SK-N-SH (cell line): ENCODE results near the gene CRIP3. TPM values are rescaled to one million over a fixed set of nuclear protein-coding genes. Genes with fewer than 3 reads are reported as not detected.

Experiments used
- CTCF ChIA-PET: fragments of 300-600, 350-600 bp; formaldehyde crosslinking; extraction: SDS; loops from one replicate; lab custom pipeline; 2021; lab: Yijun Ruan, JAX
- POLR2A ChIA-PET: fragments of 350-600 bp; sonication (Branson Sonifier 250); formaldehyde crosslinking; extraction: SDS; loops from one replicate; lab custom pipeline; 2020; ENCODE audit warnings: antibody characterized with exemption, inconsistent platforms; lab: Yijun Ruan, JAX
- DNase-seq: peaks from one replicate; pipeline ENCODE4 v3.0.0; 2012
- H2AFZ ChIP-seq: fragments of 200-600 bp; sonication (generic); 2 replicates; pipeline ENCODE4 v1.8.1; 2016; ENCODE audit warnings: antibody characterized with exemption, mild to moderate bottlenecking, low read depth
- H3F3A ChIP-seq: fragments of 200-600 bp; sonication (generic); replicated peaks from 2 replicates; pipeline ENCODE3; 2016; ENCODE audit warnings: antibody characterized with exemption, mild to moderate bottlenecking; ENCODE audit not compliant: insufficient read depth
- H3K27ac ChIP-seq, 2 experiments: fragments of 200-500 bp in 1 of 2; fragments of 200-600 bp in 1 of 2; sonication (Bioruptor generic) in 1 of 2; sonication (generic), shearing (Covaris generic) in 1 of 2; 2 replicates each; pipeline versions ENCODE4 v1.5.1 to v1.6.1; 2014 to 2016; ENCODE audit warnings: low read depth in 2 of 2, inconsistent platforms in 1 of 2, low read length in 1 of 2, mild to moderate bottlenecking in 1 of 2, mixed read lengths in 1 of 2
- H3K27me3 ChIP-seq: fragments of 200-600 bp; sonication (generic), shearing (Covaris generic); 2 replicates; pipeline ENCODE4 v1.6.1; 2016; ENCODE audit warnings: mixed run types; ENCODE audit not compliant: insufficient read depth
- H3K36me3 ChIP-seq, 2 experiments: fragments of 200-500 bp in 1 of 2; fragments of 200-600 bp in 1 of 2; sonication (Bioruptor generic) in 1 of 2; sonication (generic) in 1 of 2; replicated peaks in 1 of 2; 2 replicates each; pipeline versions ENCODE3 to v1.5.1; 2014 to 2016; ENCODE audit warnings: low read length in 1 of 2, mild to moderate bottlenecking in 1 of 2; ENCODE audit not compliant: insufficient read depth in 2 of 2, control insufficient read depth in 1 of 2
- H3K4me1 ChIP-seq, 2 experiments: fragments of 200-500 bp in 1 of 2; fragments of 200-600 bp in 1 of 2; sonication (Bioruptor generic) in 1 of 2; sonication (generic), shearing (Covaris generic) in 1 of 2; 2 replicates each; pipeline versions ENCODE4 v1.5.1 to v1.6.1; 2014 to 2016; ENCODE audit warnings: low read depth in 1 of 2, low read length in 1 of 2, mixed run types in 1 of 2; ENCODE audit not compliant: insufficient read depth in 2 of 2, control insufficient read depth in 1 of 2
- H3K4me2 ChIP-seq: fragments of 200-600 bp; sonication (generic), shearing (Covaris generic); 2 replicates; pipeline ENCODE4 v1.6.1; 2017; ENCODE audit warnings: mixed run types
- H3K4me3 ChIP-seq, 2 experiments: fragments of 200-500 bp in 1 of 2; fragments of 200-600 bp in 1 of 2; sonication (Bioruptor generic) in 1 of 2; sonication (generic), shearing (Covaris generic) in 1 of 2; 2 replicates each; pipeline versions ENCODE4 v1.5.1 to v1.8.1; 2014 to 2016; ENCODE audit warnings: low read depth in 2 of 2, inconsistent platforms in 1 of 2, low read length in 1 of 2, mild to moderate bottlenecking in 1 of 2, mixed read lengths in 1 of 2, moderate library complexity in 1 of 2
- H3K79me2 ChIP-seq: fragments of 200-600 bp; sonication (generic); 2 replicates; pipeline ENCODE4 v1.8.1; 2017; ENCODE audit warnings: mild to moderate bottlenecking; ENCODE audit not compliant: insufficient read depth
- H3K9ac ChIP-seq: fragments of 200-600 bp; sonication (generic); 2 replicates; pipeline ENCODE4 v1.6.1; 2017; ENCODE audit warnings: mixed run types
- H3K9me2 ChIP-seq: fragments of 200-600 bp; sonication (generic); 2 replicates; pipeline ENCODE4 v1.6.1; 2017; ENCODE audit warnings: mixed run types
- H3K9me3 ChIP-seq: fragments of 200-600 bp; sonication (generic); 2 replicates; pipeline ENCODE4 v1.6.1; 2017; ENCODE audit warnings: mixed run types, mild to moderate bottlenecking, moderate library complexity
- H4K20me1 ChIP-seq: fragments of 200-600 bp; sonication (generic); 2 replicates; pipeline ENCODE4 v1.6.1; 2017; ENCODE audit warnings: mild to moderate bottlenecking, mixed run types; ENCODE audit not compliant: insufficient read depth
- ELF1 ChIP-seq: IDR thresholded peaks from 2 replicates; pipeline ENCODE4 v1.4.0; 2012
- EP300 ChIP-seq, 2 experiments: IDR thresholded peaks; 2 replicates each; pipeline versions ENCODE4 v1.4.0 to v1.6.1; 2012; ENCODE audit warnings: borderline replicate concordance in 1 of 2, low read depth in 1 of 2, low read length in 1 of 2
- EZH2phosphoT487 ChIP-seq: fragments of 200-600 bp; sonication (generic); IDR thresholded peaks from 2 replicates; pipeline ENCODE4 v1.6.1; 2017; ENCODE audit warnings: low read depth, mixed run types, mild to moderate bottlenecking, antibody characterized with exemption, moderate library complexity, borderline replicate concordance
- FOXM1 ChIP-seq: IDR thresholded peaks from 2 replicates; pipeline ENCODE4 v1.4.0; 2012; ENCODE audit warnings: low read depth, mild to moderate bottlenecking
- GABPA ChIP-seq: IDR thresholded peaks from 2 replicates; pipeline ENCODE4 v1.4.0; 2012; ENCODE audit warnings: low read depth, mild to moderate bottlenecking
- GATA2 ChIP-seq: sonication (generic); formaldehyde crosslinking; IDR thresholded peaks from 2 replicates; pipeline ENCODE4 v1.5.0; 2020; ENCODE audit warnings: mild to moderate bottlenecking, missing genetic modification reagents
- JUND ChIP-seq: IDR thresholded peaks from 2 replicates; pipeline ENCODE4 v1.4.0; 2012
- RAD21 ChIP-seq: IDR thresholded peaks from 2 replicates; pipeline ENCODE4 v1.6.1; 2012; ENCODE audit warnings: mild to moderate bottlenecking, low read length
- RXRA ChIP-seq: IDR thresholded peaks from 2 replicates; pipeline ENCODE4 v1.4.0; 2012; ENCODE audit warnings: low read depth, mild to moderate bottlenecking, borderline replicate concordance
- TAF1 ChIP-seq: IDR thresholded peaks from 2 replicates; pipeline ENCODE4 v1.6.1; 2012; ENCODE audit warnings: low read depth, mild to moderate bottlenecking, low read length, moderate library complexity, borderline replicate concordance
- WGBS: methylation state at CpG from one replicate; pipeline ENCODE4 v1.1.6; 2017; ENCODE audit warnings: low lambda C conversion rate; 5-methylcytosine and 5-hydroxymethylcytosine counted together
- polyA plus RNA-seq, 3 experiments: library from polyadenylated mRNA; depleted of rRNA; stranded (reverse); fragments of >200 nt; gene quantifications; 2 replicates each; pipeline ENCODE4 v1.2.3, GENCODE V29; 2012
- TF ChIP-seq, protein P1 (sequence below): IDR thresholded peaks from 2 replicates; pipeline ENCODE4 v1.4.0; 2012; ENCODE audit warnings: low read depth
- TF ChIP-seq, protein P2 (sequence below): IDR thresholded peaks from 2 replicates; pipeline ENCODE4 v1.4.0; 2012; ENCODE audit warnings: low read depth, borderline replicate concordance

CRIP3 gene
- polyA plus RNA-seq, 1 of the 3 experiments (the other 2 are of a cell fraction), result not detected

DNA sequence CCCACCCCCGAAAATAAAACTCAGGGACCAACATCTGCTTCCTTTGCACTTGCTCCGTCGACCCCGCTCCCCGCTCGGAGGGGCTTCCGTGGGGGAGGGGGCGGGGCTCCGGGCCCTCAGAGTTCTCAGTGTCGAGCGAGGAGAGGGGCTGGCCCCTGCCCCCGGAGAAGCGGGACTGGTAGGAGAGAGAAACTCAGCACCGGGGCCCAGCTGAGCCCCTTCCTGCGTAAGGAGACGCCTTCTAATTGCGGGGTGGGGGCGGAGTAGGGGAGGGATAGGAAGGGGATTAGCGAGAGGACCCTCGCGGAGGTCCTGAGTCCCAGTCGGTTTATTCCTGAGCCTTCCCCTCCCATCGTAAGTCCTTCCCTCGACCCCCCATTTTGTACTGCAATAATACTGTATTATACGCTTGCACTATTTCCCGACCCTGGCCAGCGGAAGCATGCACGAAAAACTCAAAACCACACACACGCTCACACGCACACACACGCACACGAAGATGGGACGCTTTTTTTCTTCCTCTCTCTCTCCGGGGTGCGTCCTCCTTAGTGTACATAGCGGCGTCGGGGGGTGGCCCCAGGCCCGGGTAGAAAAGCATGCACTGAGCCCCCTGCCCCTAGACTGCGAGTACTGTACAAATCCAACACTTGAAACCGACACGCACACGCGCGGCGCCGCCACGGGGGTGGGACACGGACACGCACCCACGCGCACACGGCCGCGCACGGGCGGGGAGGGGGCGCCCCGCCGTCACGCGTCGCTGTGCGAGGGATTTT is 32.6 kb downstream of the CRIP3 start:
- no peak for TF ChIP-seq RXRA
- no peak for TF ChIP-seq EZH2phosphoT487
- TF ChIP-seq TAF1, result no peak
- TF ChIP-seq EP300 (IDR thresholded peaks at IDR 0.05; ENCODE audit: borderline replicate concordance in 1 of 2, low read depth in 1 of 2, low read length in 1 of 2), result no peak
- TF ChIP-seq GATA2 (CRISPR knock-in tag), result no peak
- TF ChIP-seq GABPA, result no peak
- TF ChIP-seq FOXM1, result no peak
- TF ChIP-seq JUND, result no peak
- TF ChIP-seq, protein P1, sequence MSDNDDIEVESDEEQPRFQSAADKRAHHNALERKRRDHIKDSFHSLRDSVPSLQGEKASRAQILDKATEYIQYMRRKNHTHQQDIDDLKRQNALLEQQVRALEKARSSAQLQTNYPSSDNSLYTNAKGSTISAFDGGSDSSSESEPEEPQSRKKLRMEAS, result no peak
- TF ChIP-seq RAD21, result no peak
- TF ChIP-seq, protein P2, sequence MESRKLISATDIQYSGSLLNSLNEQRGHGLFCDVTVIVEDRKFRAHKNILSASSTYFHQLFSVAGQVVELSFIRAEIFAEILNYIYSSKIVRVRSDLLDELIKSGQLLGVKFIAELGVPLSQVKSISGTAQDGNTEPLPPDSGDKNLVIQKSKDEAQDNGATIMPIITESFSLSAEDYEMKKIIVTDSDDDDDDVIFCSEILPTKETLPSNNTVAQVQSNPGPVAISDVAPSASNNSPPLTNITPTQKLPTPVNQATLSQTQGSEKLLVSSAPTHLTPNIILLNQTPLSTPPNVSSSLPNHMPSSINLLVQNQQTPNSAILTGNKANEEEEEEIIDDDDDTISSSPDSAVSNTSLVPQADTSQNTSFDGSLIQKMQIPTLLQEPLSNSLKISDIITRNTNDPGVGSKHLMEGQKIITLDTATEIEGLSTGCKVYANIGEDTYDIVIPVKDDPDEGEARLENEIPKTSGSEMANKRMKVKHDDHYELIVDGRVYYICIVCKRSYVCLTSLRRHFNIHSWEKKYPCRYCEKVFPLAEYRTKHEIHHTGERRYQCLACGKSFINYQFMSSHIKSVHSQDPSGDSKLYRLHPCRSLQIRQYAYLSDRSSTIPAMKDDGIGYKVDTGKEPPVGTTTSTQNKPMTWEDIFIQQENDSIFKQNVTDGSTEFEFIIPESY, result no peak

DNA sequence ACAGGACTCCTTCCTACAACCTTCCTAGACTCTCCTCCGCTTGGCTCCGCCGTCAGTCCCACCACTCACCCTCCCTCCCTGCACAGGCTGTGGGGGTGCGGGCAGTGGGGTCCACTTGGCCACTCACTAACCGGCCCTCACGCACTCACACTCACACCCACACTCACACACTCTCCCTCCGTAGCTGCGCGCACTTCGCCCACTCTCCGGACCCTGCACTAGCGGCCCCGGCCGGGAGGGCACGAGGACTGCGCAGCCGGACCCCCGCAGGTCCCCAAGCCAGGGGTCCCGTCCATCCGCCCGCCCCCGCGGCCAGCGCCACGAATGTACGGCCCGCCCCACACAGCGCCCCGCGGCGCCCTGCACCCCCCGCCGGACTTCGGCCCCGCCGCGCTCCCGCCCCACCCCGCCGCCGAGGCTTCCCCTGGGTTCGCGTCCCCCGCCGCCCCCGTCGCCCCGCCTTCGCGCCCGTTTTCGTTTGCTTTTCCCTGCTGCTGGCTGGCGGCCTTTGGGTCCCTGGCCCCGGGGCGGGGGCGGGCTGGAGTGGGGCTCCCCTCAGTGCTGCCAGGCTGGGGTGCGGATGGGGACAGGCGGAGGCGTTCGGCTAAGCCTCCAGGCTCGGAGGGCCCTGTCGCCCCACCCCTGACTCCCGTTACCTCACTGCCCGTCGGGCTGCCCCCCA is 33.6 kb downstream of the CRIP3 start:
- Histone ChIP-seq H2AFZ (no peak overlapping the region), H3K4me2 (peak overlapping the region; percentile 47; the same call in 1 of the 2 replicates), H3K4me3 (peak overlapping the region in 1 of 2 experiments; percentile 38; a peak in 2 of 4 replicates)

More for the DNA sequence above, 32.6 kb downstream of the CRIP3 start:
- Histone ChIP-seq H3K9me2 (no peaks in the 10 kb centered on the region), H3F3A (no peaks in the 10 kb centered on the region), H3K4me3 (no peak overlapping the region), H3K9ac (no peak overlapping the region), H3K79me2 (no peaks in the 10 kb centered on the region), H3K27ac (no peak overlapping the region), H3K9me3 (no peaks in the 10 kb centered on the region), H3K4me2 (no peak overlapping the region), H3K36me3 (no peaks in the 10 kb centered on the region), H4K20me1 (no peaks in the 10 kb centered on the region), H2AFZ (no peak overlapping the region), H3K27me3 (no peaks in the 10 kb centered on the region), H3K4me1 (peaks cover 0 to 3% of the 10 kb centered on the region in 2 experiments; a peak in 1 of 4 replicates)
- POLR2A ChIA-PET, result no interaction called here
- WGBS, result 93% methylated on average over 58 of the region's 64 CpGs
- CTCF ChIA-PET, result interaction anchor here (1.1 to 3.3 kb wide), 4 partner anchors 13 to 231 kb away, joined by 3 to 10 read pairs (median 4); partner anchors contain the start of gene DNPH1
- peak; percentile 52 for DNase-seq

More for the DNA sequence above, 33.6 kb downstream of the CRIP3 start:
- H3K9me3 ChIP-seq, result no peaks in the 10 kb centered on the region
- H3K79me2 ChIP-seq, result no peaks in the 10 kb centered on the region
- H3K27me3 ChIP-seq, result no peaks in the 10 kb centered on the region
- ChIA-PET CTCF (interaction anchor here (1.1 to 3.3 kb wide), 2 partner anchors 12 to 46 kb away, joined by 3 to 10 read pairs; partner anchors contain the start of gene DNPH1), POLR2A (no interaction called here)
- no peak overlapping the region for H3K9ac ChIP-seq
- peak; percentile 88 for DNase-seq
- no peak overlapping the region for H3K27ac ChIP-seq
- H3K36me3 ChIP-seq, result no peaks in the 10 kb centered on the region
- no peaks in the 10 kb centered on the region for H4K20me1 ChIP-seq
- H3F3A ChIP-seq, result no peaks in the 10 kb centered on the region
- TF ChIP-seq ELF1, result no peak
- peaks cover 0 to 12% of the 10 kb centered on the region in 2 experiments; a peak in 1 of 4 replicates for H3K4me1 ChIP-seq
- no peaks in the 10 kb centered on the region for H3K9me2 ChIP-seq
- WGBS, result 30% methylated on average over 11 of the region's 65 CpGs
